ENCODE data around the gene KBTBD2.
"Not testable (repeated sequence)": the region's sequence is repeated elsewhere in the genome, so short reads cannot be mapped to it uniquely, and the experiment has no call there.

KBTBD2 gene

DNA sequence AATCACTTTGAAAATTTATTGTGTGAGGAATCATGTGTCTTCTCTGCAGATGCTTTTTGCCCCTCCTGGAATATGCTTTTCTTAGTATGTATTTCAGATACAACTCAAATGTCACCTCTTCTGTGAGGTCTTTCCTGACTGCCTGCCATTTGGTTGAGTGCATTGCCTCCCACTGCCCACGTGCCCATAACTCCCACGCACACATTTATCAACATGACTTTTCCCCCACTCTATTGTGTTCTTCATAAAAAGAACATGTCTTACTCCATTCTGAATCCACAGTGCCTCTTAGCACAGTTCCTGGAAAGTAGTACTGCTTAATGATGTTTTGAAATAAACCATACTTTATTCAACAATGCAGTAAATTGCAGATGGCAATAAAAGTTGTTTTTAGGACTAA is 42.9 kb downstream of the KBTBD2 start:
- DNase-seq: not testable (repeated sequence)

GRCh38 chr7:32846630-32847225 is 44.8 kb downstream of the KBTBD2 start:
- peak; percentile 38 for DNase-seq

- not testable (repeated sequence) for DNase-seq
Measured at GRCh38 chr7:32844748-32845147, 46.8 kb downstream of the KBTBD2 start.

GRCh38 chr7:32843763-32844162 is 47.8 kb downstream of the KBTBD2 start:
- DNase-seq: not testable (repeated sequence)

GRCh38 chr7:32839846-32840245 is 51.7 kb downstream of the KBTBD2 start:
- DNase-seq: not testable (repeated sequence)

- not testable (repeated sequence) for DNase-seq
Measured at GRCh38 chr7:32828996-32829752, 62.4 kb downstream of the KBTBD2 start.
